ENCODE results near the gene RASSF8.

RASSF8 gene

GRCh38 chr12:26007566-26007965, 49.1 kb downstream of the RASSF8 start:
- no peak overlapping the region for H3K9ac ChIP-seq (ENCODE audit: low read length)
- no peak overlapping the region for H3K4me2 ChIP-seq (ENCODE audit: low read depth, low read length)
- no peak for DNase-seq
- 0 out of 2 replicates have a peak, but pooled peaks cover 12% of the 10 kb centered on the region for H3K4me1 ChIP-seq (ENCODE audit: low read length)
- H3K79me2 ChIP-seq (ENCODE audit: low read length), result no peaks in the 10 kb centered on the region
- H4K20me1 ChIP-seq (ENCODE audit: insufficient read depth, low read length), result no peaks in the 10 kb centered on the region
- no peaks in the 10 kb centered on the region for H3K36me3 ChIP-seq (replicated peaks; ENCODE audit: insufficient read depth, low read length)
- H3K4me3 ChIP-seq (ENCODE audit: low read length), result no peak overlapping the region
- TF ChIP-seq EZH2phosphoT487 (IDR thresholded peaks at IDR 0.05; ENCODE audit: low read length) (no peak), EZH2 (optimal IDR thresholded peaks at IDR 0.05; ENCODE audit: low read depth, low read length) (no peak)
- TF ChIP-seq, protein P1, sequence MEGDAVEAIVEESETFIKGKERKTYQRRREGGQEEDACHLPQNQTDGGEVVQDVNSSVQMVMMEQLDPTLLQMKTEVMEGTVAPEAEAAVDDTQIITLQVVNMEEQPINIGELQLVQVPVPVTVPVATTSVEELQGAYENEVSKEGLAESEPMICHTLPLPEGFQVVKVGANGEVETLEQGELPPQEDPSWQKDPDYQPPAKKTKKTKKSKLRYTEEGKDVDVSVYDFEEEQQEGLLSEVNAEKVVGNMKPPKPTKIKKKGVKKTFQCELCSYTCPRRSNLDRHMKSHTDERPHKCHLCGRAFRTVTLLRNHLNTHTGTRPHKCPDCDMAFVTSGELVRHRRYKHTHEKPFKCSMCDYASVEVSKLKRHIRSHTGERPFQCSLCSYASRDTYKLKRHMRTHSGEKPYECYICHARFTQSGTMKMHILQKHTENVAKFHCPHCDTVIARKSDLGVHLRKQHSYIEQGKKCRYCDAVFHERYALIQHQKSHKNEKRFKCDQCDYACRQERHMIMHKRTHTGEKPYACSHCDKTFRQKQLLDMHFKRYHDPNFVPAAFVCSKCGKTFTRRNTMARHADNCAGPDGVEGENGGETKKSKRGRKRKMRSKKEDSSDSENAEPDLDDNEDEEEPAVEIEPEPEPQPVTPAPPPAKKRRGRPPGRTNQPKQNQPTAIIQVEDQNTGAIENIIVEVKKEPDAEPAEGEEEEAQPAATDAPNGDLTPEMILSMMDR (IDR thresholded peaks at IDR 0.05; ENCODE audit: low read length), result no peak
- H3F3A ChIP-seq (ENCODE audit: insufficient read depth, low read length), result 0 out of 2 replicates have a peak, but pooled peaks cover 3% of the 10 kb centered on the region
- no peak overlapping the region for H3K27ac ChIP-seq (ENCODE audit: low read length)
- no peak overlapping the region for H2AFZ ChIP-seq (ENCODE audit: low read length)
- H3K9me3 ChIP-seq (replicated peaks; ENCODE audit: insufficient read depth, low read length), result no peaks in the 10 kb centered on the region
- H3K27me3 ChIP-seq (replicated peaks; ENCODE audit: insufficient read depth, low read length), result no peaks in the 10 kb centered on the region
- H3K9me2 ChIP-seq (replicated peaks; ENCODE audit: insufficient read depth, low read length), result no peaks in the 10 kb centered on the region

GRCh38 chr12:26009593-26009992, 51.1 kb downstream of the RASSF8 start:
- no peak overlapping the region for H3K4me2 ChIP-seq (ENCODE audit: low read depth, low read length)
- DNase-seq, result no peak
- H3K36me3 ChIP-seq (replicated peaks; ENCODE audit: insufficient read depth, low read length), result no peaks in the 10 kb centered on the region
- no peak overlapping the region for H3K9ac ChIP-seq (ENCODE audit: low read length)
- no peak overlapping the region for H3K4me3 ChIP-seq (ENCODE audit: low read length)
- H3K9me2 ChIP-seq (replicated peaks; ENCODE audit: insufficient read depth, low read length), result no peaks in the 10 kb centered on the region
- no peaks in the 10 kb centered on the region for H3K27me3 ChIP-seq (replicated peaks; ENCODE audit: insufficient read depth, low read length)
- TF ChIP-seq EZH2phosphoT487 (IDR thresholded peaks at IDR 0.05; ENCODE audit: low read length) (no peak), EZH2 (optimal IDR thresholded peaks at IDR 0.05; ENCODE audit: low read depth, low read length) (no peak)
- TF ChIP-seq, protein P1 (IDR thresholded peaks at IDR 0.05; ENCODE audit: low read length), result no peak
- H2AFZ ChIP-seq (ENCODE audit: low read length), result no peak overlapping the region
- H4K20me1 ChIP-seq (ENCODE audit: insufficient read depth, low read length), result no peaks in the 10 kb centered on the region
- 0 out of 2 replicates have a peak, but pooled peaks cover 3% of the 10 kb centered on the region for H3F3A ChIP-seq (ENCODE audit: insufficient read depth, low read length)
- no peaks in the 10 kb centered on the region for H3K79me2 ChIP-seq (ENCODE audit: low read length)
- H3K27ac ChIP-seq (ENCODE audit: low read length), result no peak overlapping the region
- 0 out of 2 replicates have a peak, but pooled peaks cover 12% of the 10 kb centered on the region for H3K4me1 ChIP-seq (ENCODE audit: low read length)
- no peaks in the 10 kb centered on the region for H3K9me3 ChIP-seq (replicated peaks; ENCODE audit: insufficient read depth, low read length)

GRCh38 chr12:26010293-26010821, 51.9 kb downstream of the RASSF8 start:
- Histone ChIP-seq H3K9ac (ENCODE audit: low read length) (no peak overlapping the region), H4K20me1 (ENCODE audit: insufficient read depth, low read length) (no peaks in the 10 kb centered on the region), H2AFZ (ENCODE audit: low read length) (no peak overlapping the region), H3K9me2 (replicated peaks; ENCODE audit: insufficient read depth, low read length) (no peaks in the 10 kb centered on the region), H3K79me2 (ENCODE audit: low read length) (no peaks in the 10 kb centered on the region), H3K4me2 (ENCODE audit: low read depth, low read length) (no peak overlapping the region), H3K9me3 (replicated peaks; ENCODE audit: insufficient read depth, low read length) (no peaks in the 10 kb centered on the region), H3K36me3 (replicated peaks; ENCODE audit: insufficient read depth, low read length) (no peaks in the 10 kb centered on the region), H3K27ac (ENCODE audit: low read length) (no peak overlapping the region), H3K4me3 (ENCODE audit: low read length) (no peak overlapping the region), H3K4me1 (ENCODE audit: low read length) (0 out of 2 replicates have a peak, but pooled peaks cover 6% of the 10 kb centered on the region), H3K27me3 (replicated peaks; ENCODE audit: insufficient read depth, low read length) (no peaks in the 10 kb centered on the region), H3F3A (ENCODE audit: insufficient read depth, low read length) (no peaks in the 10 kb centered on the region)
- DNase-seq, result no peak
- TF ChIP-seq EZH2 (optimal IDR thresholded peaks at IDR 0.05; ENCODE audit: low read depth, low read length), result no peak
- TF ChIP-seq, protein P1 (IDR thresholded peaks at IDR 0.05; ENCODE audit: low read length), result no peak
- no peak for TF ChIP-seq EZH2phosphoT487 (IDR thresholded peaks at IDR 0.05; ENCODE audit: low read length)

Data from MM.1S (cell line).